Stromal cell of bone marrow (primary cell): ENCODE data around the gene TSEN2.
A peak's percentile ranks its signal among the peaks of the same experiment; 100 is the strongest.
"Not testable (repeated sequence)": the region's sequence is repeated elsewhere in the genome, so short reads cannot be mapped to it uniquely, and the experiment has no call there.

Experiments
- DNase-seq: peaks from one replicate; pipeline ENCODE4 v3.0.0-alpha.2; 2012; ENCODE audit warnings: low read depth

The TSEN2 gene

DNA sequence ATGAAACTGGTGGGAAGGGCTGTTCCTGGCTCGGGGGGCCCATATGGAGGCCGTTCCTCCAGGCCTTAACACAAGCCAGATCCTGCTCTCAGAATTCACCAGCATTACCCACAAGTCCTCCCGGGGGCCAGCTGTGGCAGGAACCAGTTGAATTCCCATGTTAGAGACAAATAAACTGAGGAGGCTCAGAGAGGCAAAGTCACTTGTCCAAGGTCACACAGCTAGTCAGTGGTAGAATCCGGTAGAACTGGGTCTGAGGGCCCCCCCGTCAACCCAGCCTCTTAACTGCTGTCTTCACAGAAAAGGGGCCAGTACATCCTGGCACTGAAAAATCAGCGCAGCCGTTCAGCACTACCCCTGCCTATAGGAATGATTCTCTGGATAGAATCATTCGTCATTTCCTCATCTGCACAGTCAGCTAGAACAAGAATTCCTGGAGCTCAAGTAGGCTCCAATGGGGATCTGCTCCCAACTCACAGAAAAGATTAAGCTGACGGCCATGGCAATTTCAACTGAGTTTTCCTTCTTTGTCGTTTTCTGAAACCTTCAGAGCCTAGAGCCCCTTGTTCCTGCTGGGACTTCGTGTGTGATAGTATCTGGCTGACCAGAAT lies 12.2 kb upstream of the TSEN2 start:
- no peak for DNase-seq

DNA sequence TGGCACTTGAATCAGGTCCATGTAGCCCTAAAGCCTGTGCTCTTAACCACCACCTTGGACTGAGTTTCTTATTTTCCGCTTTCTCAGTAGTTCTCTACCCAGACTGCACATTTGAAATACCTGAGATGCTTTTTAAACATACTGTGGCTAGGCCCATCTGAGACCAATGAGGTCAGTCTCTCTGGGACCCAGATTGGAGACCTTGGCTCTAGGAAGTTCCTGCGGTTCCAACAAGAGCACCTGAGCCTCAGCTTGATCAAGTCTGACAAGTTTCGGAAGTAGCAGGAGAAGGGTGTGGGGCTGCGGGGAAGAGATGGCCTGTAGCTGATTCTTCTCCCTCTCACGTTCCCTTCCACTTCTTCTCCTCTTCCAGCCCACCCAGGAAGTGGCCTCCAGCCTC lies 11.5 kb upstream of the TSEN2 start:
- no peak for DNase-seq

DNA sequence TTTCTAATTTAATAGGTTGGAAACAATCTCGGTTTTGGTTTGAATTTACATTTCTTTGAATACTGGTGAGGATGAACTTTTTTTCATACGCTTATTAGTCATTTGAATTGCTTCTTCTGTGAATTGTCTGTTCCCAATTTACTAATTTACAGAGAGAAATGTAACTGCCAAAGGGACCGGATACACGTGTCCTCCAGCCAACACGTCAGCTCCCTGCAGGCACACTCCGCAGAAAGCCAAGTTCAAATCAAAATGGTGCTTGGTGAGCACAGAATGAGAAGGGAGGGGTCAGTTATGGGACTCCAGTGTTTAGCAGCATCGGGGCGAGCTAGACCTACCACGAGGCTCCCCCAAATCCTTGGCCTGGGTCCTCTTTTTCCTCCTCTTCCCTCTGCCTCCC lies 10.8 kb upstream of the TSEN2 start:
- no peak for DNase-seq

DNA sequence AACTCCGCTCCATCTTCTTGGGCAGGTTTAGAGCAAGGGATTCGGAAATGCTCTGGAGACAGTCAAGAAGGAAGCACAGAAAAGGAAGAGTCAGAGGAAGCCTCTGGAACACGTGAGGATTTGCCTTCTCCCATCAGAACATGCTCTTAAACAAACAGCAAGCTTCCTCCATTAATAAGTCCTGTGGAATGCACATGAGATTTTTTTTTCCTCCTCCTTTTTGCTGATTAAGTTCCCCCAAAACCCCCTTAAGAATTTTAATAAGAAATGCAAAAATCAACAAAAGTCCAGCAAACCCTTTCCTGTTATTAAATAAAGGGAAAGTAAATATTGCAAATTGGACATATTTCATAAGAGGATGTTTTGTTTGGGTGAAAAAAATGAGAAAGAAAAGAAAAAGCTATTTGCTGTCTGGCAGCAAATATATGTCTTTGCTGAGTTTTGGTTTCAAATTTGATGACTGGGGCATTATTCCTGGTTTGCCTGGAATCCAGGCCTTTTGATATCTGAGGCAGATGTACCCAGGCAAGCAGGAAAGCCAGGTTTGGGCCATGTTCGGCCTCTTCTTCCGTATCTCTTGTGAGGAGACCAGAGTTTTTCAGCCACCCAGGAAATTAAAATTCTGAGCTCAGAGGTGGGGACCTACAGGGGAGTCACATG lies 7.9 kb upstream of the TSEN2 start:
- DNase-seq: peak; percentile 49

DNA sequence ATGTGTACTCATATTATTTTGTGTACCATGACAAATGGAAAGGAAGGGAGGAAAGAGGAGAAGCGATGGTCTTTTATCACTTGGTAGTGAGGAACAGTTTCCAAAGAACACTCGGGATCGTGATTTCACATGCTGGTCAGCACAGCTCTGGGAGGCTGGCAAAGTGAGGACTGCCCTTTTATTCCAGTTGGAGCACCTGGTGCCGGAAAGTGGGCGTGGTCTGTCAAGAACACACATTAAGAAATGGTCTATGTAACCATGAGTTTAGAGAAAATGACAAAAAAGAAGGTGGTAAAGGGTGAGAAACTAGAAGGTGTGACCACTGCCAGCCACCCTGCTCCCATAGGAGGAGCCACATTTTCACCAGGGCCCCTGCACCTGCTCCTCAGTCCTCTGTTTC lies 7.0 kb upstream of the TSEN2 start:
- no peak for DNase-seq

DNA sequence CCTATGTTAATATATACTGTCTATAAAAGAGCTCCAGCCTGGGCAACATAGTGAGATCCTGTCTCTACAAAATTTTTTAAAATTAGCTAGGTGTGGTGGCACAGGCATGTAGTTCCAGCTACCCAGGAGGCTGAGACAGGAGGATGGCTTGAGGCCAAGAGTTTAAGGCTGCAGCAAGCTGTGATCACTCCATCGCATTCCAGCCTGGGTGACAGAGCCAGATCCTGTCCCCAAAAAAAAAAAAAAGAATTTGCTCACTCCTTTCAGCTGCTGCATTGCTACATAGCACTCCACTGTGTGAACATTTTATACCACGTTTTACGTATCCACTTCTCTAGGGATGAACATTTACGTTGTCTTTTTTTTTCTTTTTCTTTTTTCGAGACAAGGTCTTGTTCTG lies 6.0 kb upstream of the TSEN2 start:
- DNase-seq: no peak

DNA sequence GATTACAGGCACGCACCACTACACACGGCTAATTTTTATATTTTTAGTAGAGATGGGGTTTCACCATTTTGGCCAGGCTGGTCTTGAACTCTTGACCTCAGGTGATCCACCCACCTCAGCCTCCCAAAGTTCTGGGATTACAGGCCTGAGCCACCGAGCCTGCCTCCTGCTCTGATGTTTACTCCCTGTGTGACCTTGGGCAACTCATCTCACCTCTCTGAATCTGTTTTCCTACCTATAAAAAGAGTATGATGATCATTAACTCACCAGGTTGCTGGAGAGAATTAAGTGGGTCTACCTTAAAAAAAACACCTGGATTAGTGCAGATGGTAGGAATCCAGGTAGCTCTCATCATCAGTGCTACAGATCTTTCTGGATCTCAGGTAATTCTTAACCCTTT lies 5.1 kb upstream of the TSEN2 start:
- DNase-seq: not testable (repeated sequence)

DNA sequence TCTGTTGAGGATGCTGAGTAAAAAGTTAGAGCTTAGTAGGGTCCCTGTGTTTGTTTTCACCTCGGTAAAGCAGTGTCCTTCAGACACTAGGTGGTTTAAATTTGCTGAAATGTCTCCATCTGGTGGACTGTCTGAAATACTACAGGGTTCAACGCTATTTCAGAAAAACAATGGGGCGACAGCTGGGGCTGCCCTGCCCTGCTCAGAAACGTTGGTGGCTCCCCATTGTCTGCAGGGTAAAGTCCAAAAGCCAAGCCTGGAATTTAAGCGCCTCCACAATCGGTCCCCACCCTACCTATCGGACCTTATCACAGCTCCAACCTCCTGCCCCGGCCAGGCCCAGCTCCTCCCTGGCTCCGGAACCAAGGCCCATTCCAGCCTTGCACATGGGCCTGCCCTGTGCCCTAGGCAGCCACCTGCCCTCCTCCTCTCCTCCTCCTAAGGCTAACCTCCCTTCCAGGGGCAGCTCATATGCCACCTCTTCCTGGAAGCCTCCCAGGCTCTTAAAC lies 4.3 kb upstream of the TSEN2 start:
- no peak for DNase-seq

DNA sequence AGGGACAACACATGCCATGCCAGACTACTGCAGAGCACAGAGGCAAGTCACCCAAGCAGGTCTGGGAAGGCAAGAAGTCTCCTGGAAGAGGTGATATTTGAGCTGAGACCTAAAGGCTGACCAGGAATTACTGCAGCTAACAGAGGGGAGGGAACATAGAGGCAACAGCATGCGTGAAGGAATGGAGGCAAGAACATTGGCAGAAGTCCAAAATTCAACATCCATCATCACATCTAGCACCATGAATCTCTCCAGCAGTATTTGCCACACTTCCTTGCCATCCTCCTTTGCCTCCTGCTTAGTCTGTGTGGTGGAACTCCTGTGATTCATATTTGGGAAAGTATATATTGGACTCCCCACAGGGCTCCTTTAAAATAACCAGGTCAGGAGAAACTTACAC lies 870 bp upstream of the TSEN2 start:
- DNase-seq: no peak

DNA sequence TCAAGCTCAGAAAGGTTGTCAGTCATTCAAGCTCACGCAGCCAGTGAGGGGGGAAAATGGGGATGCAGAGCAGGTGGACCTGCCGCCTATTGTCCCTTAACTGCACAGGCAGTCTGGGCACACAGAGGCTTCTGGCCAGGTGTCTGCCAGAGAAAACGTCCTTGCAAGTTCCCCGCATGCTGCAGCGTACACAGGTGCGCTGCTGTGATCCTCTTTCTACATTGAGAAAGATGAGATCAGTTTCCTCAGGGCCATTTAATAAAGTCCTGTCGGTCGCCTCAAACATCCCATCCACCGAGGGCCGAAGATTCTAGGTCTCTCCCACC lies 445 bp upstream of the TSEN2 start:
- DNase-seq: no peak

DNA sequence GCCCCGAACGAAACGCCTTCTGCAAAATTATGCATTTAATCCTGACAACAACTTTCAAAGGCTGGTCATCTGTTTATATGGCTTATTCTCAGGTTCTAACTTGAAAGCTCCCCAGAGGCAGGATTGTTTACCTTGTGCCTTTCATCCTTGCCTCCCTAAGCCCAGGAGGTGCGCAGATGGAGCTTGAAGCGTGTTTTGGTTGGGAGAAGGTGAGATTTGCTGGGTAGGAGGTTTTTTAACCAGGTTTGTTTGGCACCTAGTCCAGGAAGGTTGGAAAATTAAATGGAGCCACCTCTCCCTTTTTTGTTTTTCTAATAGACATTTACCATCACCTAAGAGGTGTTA lies 675 bp downstream of the TSEN2 start:
- DNase-seq: no peak

DNA sequence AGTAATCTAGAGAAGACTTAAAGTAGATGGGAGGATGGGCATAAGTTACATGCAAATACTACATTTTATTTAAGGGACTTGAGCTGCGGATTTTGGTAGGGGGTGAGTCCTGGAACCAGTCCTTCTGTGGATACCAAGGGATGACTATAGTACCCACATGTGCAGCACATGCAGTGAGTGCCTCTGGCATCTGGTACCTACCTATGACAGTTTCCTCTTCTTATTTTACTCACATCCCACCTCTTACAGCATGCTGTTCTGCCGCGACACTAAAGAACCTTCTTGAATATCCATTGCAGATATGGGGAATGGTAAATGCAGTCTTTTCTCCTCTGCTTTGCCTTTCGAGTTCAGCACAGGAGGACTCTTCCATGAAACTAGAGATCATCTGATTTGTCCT lies 1.7 kb downstream of the TSEN2 start:
- no peak for DNase-seq

DNA sequence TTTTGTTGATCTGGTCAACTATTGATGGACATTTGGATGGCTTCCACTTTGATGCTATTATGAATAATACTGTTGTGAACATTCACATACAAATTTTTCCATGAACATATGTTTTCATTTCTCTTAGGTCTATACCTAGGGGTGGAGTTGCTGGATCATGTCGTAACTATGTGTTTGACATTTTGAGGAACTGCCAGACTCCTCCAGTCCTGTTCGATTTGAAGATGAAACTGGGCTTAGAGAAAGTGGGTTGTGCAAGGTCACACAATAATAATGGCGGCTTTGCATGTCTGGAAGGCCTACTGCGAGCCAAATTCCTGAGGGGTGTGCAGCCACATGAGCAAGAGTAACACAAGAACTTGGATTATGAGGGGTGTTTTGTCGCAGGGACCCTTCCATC lies 2.6 kb downstream of the TSEN2 start:
- DNase-seq: no peak

DNA sequence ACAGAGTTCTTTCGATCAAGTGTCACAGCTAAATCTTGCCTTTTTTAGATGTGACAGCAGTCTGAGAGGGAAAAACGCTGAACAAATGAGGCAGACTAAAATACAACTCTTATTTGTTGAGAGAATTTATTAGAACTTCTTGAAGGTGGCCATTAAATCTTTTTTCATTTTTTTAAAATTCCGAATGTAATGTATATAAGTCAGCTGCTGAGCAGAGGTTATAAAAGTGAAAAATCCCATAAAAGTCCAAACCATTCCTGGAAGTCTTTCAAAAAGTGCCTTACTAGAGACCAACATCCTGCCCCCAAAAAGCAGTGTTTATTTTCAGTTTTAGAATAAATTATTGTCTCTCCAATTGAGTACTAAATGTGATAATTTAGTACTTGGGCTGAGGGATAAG lies 3.1 kb downstream of the TSEN2 start:
- no peak for DNase-seq

DNA sequence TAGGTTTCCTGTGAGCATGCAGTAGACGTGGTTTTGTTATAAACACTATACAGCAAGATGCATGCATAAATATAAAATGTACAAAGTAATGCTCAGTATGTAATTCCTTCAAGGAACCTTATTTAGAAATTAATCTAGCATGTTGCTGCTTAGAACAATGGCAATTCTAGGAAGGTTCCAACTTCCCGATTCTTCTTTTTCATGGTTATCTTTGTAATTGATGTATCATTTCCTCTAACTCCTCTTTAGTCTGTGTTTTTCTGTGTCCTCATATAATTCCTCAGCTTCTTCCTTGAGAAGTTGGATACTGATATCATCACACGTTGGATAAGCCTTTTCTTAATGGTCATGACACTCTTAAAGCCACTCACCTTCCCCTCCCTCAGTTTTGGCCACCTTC lies 3.5 kb downstream of the TSEN2 start:
- DNase-seq: no peak

DNA sequence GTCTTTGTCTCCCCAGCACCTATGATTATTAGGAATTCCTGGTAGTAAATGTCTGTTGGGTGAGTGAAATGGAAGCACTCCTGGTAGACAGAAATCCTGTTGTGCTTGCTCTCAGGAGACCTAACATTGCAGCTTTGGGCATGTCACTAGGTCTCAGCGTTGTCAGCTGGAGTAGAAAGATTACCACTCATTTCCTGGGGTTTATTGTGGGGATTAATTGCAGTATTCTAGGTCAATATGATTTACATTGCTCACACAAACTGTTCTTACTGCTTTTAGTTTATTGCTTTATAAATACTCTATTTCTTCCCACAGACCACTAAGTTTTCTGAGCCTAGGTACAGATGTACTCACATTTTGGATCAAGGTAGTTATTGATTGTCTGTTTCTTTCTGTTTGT lies 5.1 kb downstream of the TSEN2 start:
- DNase-seq: no peak

DNA sequence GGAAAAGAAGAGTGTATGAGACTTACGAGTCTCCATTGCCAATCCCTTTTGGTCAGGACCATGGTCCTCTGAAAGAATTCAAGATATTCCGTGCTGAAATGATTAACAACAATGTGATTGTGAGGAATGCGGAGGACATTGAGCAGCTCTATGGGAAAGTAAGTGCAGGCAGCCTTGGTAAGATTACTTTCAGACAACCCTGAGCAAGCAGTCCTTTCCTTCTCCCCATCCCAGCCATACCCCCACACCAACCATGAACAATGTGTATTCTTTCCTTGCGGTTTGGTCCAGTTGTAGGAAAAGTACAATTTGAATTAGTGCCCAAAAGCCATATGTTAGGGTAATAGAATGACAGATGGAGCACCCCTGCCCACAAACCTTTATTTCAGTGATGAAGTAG lies 5.6 kb downstream of the TSEN2 start:
- DNase-seq: no peak

DNA sequence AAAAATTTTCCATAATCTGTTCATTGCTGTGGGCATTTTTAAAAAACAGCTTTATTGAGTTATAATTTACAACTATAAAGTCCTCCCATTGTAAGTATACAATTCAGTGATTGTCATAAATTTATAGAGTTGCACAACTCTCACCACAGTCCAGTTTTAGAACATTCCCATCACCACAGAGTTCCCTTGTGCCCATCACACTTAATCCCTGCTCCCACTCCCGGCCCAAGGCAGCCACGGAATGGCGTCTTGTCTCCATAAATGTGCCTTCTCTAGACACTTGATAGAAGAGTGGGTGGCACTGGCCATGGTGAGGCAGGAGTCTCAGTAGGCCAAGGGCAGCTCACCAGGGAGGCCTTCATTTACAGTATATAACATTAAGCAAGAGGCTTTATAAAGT lies 6.3 kb downstream of the TSEN2 start:
- DNase-seq: no peak

DNA sequence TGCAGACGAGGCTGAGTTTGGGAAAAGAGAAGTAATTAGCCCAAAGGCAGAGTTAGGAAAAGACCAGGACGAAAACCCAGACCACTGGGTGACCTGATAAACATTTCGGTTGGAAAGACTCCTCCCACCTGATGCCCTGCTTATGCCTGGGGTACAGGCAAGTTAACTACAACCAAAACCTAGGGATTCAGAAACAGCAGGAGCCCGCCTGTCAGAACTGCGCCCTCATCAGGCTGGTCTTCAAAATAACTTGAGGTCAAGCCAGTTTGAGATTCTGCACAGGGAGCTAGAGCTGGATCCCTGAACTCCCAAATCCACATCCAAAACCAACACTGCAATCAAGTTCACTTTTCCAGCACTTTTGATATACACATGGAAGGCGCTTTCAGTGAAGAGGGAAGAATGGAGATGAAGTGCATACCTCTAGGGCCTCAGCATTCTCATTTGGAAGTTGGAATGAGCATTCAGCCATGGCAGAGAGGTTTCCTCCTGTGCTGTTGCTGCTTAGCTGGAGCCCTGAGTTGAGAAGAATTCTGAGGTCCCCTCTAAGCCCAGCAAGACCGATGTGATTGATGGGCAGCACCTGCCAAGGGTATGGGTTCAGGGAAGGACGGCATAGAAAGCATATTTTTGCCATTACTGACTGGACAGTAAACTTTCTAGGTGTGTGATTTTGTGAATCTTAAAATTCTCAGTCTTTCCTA lies 11.6 kb downstream of the TSEN2 start:
- no peak for DNase-seq

DNA sequence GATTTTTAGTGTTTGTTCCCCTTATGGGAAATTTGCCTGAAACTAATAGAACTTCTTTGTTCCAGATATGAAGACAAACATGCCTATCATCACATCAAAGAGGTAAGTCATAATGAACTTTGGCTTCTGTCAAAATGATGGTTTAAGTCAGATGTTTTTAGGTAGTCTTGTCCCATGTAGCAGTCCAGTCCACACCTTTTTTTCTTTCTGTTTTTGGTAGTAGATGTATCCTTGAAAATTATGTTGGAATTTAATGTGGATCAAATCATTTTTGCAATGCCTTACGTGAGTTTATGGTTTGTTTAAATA lies 12.1 kb downstream of the TSEN2 start:
- DNase-seq: no peak

DNA sequence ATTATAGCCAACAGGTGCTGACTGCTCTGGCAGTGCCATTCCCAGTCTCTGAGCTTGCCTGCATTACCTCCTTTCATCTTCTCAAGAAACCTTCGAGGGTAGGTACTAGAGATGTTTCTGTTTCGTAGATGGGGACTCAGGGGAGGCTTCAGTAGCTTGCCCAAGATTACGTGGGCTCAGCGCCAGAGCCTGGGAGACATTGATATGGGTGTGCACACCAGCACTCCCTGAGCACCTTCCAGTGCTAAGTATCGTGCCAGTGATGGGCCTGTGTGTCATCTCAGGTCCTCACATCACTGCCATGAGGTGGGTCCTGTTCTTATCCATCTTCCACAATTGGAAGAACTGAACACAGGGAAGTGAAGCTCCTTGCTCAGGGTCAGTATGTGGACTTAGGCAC lies 15.2 kb downstream of the TSEN2 start:
- no peak for DNase-seq

DNA sequence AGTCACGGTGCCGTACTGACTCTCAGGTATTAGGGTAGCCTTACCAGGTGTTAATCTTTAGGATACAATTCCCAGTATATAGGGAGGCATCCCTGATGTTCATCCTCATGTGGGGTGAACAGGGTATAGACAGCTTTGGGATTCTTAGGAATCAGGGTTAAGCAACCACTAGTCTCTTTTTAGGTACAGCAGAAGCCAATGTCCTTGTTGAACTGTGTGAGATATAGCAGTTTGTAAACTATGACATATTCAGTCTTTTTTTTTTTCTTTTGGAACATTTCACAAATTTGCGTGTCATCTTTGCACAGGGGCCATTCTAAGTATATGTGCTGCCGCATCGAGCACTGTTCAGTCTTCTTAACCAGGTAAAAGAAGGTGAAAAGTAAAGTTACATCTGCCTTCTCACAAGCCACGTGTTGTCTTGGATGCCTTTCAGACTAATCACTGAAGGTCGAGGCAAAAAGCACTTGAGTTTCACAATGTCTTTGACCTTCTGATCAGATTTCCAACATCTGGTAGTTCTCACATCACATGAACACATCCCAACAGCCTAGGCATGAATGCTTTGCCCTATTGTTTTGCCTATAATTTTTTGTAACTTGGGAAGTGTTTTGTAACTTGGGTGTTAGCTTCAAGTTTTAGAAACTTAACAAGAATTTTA lies 17.2 kb downstream of the TSEN2 start:
- no peak for DNase-seq

DNA sequence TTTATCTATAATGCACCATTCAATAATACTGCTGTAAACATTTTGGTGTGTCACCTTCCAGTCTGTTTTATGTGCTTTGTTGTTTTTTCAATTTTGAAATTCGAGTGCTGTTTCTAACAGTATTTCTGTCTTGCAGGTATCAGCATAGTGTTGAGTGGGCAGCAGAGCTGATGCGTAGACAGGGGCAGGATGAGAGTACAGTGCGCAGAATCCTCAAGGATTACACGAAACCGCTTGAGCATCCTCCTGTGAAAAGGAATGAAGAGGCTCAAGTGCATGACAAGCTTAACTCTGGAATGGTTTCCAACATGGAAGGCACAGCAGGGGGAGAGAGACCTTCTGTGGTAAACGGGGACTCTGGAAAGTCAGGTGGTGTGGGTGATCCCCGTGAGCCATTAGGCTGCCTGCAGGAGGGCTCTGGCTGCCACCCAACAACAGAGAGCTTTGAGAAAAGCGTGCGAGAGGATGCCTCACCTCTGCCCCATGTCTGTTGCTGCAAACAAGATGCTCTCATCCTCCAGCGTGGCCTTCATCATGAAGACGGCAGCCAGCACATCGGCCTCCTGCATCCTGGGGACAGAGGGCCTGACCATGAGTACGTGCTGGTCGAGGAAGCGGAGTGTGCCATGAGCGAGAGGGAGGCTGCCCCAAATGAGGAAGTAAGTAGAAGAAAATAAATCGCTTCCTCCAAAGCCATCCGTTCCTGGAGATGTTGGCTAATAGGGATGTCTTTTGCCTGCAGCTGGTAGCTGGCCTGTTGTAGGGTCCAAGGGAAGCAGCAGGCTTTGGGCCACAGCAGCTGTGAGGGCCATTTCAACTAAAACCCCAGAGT lies 19.1 kb downstream of the TSEN2 start:
- no peak for DNase-seq
